Stimulated activated CD8-positive, alpha-beta memory T cell treated with anti-CD3 and anti-CD28 coated beads, Interleukin-7, amount 100 ng/mL, for 1 hour (primary cell): ENCODE results near the gene GPC6.

Source experiments
- DNase-seq, 2 donors: peaks; one replicate each; pipeline ENCODE4 v3.0.0-alpha.2; 2020; ENCODE audit warnings: low read depth in 2 of 2

The GPC6 gene

DNA sequence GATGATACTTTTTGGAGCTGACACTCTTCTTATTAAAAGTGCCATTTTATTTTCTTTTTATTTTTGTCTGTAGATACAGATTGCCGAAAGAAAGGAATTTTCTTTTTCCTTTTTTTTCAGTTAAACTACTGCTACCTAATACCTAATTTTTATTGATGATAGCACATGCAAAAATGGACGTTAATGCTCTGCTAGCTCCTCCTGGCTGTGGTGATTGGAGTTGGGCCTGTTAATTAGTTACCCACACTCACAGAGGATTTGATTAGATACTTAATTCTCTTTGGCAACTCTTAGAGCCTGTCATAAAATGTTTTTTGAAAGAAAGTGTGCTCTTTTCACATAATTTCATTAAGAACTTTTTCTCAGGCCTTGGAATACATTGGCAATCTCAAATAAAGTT lies 886.1 kb downstream of the GPC6 start:
- no peak for DNase-seq

- DNase-seq: no peak
These were observed 886.6 kb downstream of the GPC6 start for GRCh38 chr13:94113245-94113644.

GRCh38 chr13:94114166-94114565 lies 887.6 kb downstream of the GPC6 start:
- DNase-seq: no peak

DNA sequence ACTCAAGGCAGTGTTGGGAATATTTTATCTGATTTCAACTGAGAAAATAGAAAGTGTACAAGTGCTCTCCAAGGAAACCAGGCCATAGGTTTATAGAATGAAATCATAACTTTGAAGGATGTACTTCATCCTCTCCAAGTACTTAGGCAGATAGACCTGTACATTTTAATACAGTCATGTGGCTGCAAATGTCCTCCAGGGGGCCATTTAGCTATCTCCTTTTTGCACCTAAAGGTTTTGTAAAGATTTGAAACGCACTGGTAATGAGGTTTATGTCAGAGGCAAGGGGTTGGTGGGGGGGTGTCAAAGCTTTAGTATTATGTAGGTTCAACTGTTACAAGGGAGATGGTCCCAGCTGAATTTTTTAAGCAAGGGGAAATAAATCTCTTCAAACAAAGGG lies 888.4 kb downstream of the GPC6 start:
- no peak for DNase-seq

DNA sequence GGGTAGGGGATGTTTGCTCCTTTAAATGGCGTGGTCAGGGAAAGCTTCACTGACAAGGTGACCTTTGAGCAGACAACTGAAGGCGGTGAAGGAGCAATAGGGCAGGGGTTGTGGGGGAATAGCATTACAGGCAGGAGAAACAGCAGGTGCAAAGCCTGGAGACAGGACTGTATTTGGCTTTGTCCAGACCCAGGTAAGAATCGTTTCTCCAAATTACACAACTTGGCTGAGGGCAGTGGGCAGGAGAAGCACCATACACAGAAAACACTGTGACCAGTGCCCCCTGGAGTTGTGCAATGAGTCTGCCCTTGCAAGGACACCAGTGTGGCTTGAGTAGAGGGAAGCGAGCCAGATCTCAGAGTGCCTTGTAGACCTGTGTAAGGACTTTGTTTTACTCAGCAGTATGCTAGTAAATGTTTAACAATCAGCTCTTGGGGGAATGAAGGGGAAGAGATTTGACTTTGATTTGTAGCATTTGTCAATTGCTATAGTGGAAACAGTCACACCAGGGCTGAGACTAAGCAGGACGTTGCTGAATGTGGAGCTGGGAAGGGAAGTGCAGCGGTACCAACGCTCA lies 892.8 kb downstream of the GPC6 start:
- DNase-seq: no peak

DNA sequence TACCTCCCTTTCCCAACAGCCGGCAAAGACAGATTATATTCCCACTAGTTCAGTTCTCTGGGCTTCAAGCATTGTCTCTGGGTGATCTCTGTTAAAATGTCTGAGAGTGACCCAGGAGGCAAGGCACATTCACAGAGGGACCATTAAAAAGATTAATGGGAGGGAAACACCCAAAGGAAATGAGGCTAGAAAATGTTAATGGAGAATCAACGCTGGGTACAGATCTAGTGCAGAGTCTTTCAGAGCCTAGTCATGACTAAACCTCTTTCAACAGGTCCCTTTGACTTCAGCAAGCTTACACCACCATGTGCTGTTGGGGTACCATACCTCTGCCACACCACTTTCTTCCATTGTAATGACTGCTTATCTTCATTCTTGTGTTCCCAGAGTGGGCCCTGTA lies 894.3 kb downstream of the GPC6 start:
- DNase-seq: no peak

DNA sequence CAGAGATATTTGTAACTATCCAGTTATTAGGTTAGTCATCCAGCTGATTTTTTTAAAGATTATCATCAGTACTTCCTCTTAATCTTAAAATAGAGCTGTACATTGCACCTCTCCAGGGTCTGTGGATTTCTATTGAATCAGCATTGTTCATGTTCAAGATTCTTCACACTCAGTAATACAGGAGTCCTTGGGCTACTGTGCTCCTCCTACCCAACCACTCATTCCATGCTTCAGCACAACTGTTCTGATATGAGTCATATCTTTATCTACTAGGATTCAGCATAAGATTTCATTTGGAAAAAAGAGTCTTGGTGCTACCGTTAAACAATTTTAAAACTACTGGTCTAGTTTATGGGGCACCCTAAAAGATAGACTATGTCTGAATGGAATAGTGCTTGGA lies 895.1 kb downstream of the GPC6 start:
- DNase-seq: no peak

- no peak for DNase-seq
These were observed 895.8 kb downstream of the GPC6 start for GRCh38 chr13:94122300-94122915.

DNA sequence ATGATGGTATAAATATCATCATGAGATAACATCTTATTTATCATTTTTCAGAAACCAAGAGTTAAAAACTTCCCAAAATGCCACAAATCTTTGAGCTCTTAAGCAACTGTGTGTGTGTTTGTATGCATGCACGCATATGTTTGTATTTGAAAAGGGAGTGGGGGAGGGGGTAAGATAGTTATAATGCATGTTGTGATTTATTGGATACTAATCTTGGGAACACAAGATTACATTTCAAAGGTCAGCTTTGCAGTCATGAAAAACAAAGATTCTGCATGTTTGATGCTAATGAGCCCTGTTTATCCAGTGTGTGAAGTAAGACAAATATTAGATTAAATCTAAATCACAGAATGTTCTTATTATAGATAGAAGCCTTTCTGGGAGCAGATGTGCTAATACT lies 897.0 kb downstream of the GPC6 start:
- no peak for DNase-seq

GRCh38 chr13:94128430-94128829 lies 901.8 kb downstream of the GPC6 start:
- no peak for DNase-seq

- DNase-seq: no peak
These were observed 902.9 kb downstream of the GPC6 start for GRCh38 chr13:94129490-94129894.

- no peak for DNase-seq
These were observed 912.2 kb downstream of the GPC6 start for GRCh38 chr13:94138831-94139230.

GRCh38 chr13:94139393-94139995 lies 912.9 kb downstream of the GPC6 start:
- no peak for DNase-seq

GRCh38 chr13:94140027-94140426 lies 913.4 kb downstream of the GPC6 start:
- DNase-seq: no peak

DNA sequence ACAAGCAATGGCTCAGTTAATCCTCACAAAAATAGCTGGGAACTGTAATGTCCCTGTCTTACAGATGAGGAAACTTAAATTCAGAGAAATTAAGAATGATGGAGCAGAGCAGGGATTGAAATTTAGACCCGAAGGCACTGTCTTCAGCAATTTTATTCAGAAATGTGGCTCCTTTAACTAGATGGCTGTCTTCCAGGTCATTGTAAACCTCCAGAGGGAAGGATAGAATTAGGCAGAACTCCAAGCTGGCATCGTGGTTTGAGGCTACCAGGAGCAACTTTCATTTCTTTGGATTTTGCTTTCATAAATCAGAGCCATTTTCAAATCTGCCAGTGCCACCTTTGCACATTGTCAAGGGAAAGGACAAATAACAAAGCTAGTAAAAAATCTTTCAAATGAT lies 913.9 kb downstream of the GPC6 start:
- no peak for DNase-seq

GRCh38 chr13:94143624-94144350 lies 917.2 kb downstream of the GPC6 start:
- DNase-seq: no peak

DNA sequence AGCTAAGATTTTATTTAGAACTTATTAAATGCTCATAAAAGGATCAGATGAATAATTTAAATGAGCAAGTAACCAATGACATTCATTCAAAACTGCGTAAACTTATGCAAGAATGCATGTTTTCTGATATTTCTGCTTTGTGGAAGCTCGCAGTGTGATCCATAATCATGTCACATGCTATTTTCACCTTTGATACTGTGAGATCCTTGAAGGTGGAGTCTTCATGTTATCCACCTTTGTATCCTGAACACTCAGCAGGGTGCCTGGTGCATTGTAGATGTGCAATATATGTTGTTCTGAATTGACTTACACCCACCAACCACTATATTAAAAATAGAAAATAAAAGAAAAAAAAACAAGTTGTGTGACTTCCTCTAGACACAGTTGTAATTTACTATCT lies 919.4 kb downstream of the GPC6 start:
- no peak for DNase-seq

- no peak for DNase-seq
These were observed 927.0 kb downstream of the GPC6 start for GRCh38 chr13:94153586-94153985.

- no peak for DNase-seq
These were observed 927.8 kb downstream of the GPC6 start for GRCh38 chr13:94154367-94154766.

- DNase-seq: no peak
These were observed 931.2 kb downstream of the GPC6 start for GRCh38 chr13:94157705-94158218.

DNA sequence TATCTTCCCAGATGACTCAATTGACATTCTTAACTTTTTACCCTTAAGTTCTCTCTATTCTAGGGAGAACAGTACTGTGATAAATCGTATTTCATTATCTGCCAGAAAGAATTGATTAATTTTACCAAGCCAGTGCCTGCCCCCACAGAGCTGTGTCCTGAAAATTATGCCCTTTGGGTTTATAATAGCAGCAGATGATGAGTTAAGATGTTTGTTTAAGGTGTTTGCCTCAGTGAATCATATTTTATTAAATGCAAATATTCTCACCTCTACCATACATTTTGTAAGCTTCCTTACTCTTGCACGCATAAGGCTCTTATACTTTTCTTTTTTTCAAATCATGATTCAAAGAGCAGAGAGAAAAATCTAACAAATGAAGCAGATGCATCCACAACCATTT lies 934.3 kb downstream of the GPC6 start:
- DNase-seq: no peak

GRCh38 chr13:94162289-94162688 lies 935.7 kb downstream of the GPC6 start:
- DNase-seq: no peak

- no peak for DNase-seq
These were observed 936.9 kb downstream of the GPC6 start for GRCh38 chr13:94163535-94163934.
